Fibroblast of skin of abdomen (primary cell): Measurements from ENCODE around the gene ZNF562. TPM values are rescaled to one million over a fixed set of nuclear protein-coding genes. Genes with fewer than 3 reads are reported as not detected.
"Not testable (repeated sequence)": the region's sequence is repeated elsewhere in the genome, so short reads cannot be mapped to it uniquely, and the experiment has no call there.

Experiments used
- DNase-seq: peaks from one replicate; pipeline ENCODE4 v3.0.0-alpha.2; 2013
- polyA plus RNA-seq, 2 experiments: library from polyadenylated mRNA; unstranded; fragments of 120-200 nt; gene quantifications; one replicate each; pipeline ENCODE4 v1.2.1, GENCODE V29; 2013; ENCODE audit not compliant: insufficient read length in 2 of 2

ZNF562 gene
- polyA plus RNA-seq (2013, experiment 1 of 2; ENCODE audit: insufficient read length) = 8.7 TPM
- 7.3 TPM for polyA plus RNA-seq (2013, experiment 2 of 2; ENCODE audit: insufficient read length)

DNA sequence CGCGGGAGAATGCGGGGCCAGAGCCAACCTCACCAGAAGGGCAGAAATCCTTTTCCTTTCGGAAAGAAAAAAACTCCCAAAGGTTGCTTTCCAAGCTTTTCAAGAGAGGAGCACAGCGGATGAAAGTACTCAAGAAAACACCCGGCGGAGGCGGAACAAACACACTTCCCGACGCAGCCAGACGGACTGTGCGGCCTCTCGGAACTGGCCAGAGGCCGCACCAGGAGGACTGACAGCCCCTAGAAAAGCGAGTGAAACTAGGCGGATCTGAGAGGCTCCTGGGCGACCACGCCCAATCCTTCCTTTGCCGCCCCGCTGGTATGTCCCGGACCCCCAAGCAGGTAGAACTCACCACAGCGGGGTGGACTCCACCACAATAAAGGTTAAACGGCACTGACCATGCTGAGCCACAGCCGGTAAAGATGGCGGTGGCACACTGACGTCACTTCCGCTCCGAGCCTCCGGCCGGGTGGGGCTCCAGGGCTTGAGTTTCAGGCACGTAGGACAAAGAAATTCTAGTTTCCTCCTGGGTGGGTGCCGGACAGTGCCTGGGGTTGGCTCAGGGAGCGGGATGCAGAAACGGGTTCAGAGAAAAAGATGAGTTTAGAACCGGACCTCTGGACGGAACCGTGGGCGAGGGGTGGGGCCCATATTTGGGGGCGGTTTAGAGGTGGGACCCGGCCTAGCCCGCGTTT is at the start of gene ZNF562:
Gene ZNF562, minus strand, starts transcription at position 438 of the 695 bp plus-strand sequence. CDS start 14,356 bp downstream, outside the sequence.
- DNase-seq = peak; percentile 86

- no peak for DNase-seq
Measured at GRCh38 chr19:9724157-9724556, 49.3 kb upstream of the ZNF562 start.

GRCh38 chr19:9721861-9722260 is 47.0 kb upstream of the ZNF562 start:
- no peak for DNase-seq

GRCh38 chr19:9720541-9720940 is 45.6 kb upstream of the ZNF562 start:
- DNase-seq = no peak

- DNase-seq = no peak
Measured at GRCh38 chr19:9711815-9712214, 36.9 kb upstream of the ZNF562 start.

DNA sequence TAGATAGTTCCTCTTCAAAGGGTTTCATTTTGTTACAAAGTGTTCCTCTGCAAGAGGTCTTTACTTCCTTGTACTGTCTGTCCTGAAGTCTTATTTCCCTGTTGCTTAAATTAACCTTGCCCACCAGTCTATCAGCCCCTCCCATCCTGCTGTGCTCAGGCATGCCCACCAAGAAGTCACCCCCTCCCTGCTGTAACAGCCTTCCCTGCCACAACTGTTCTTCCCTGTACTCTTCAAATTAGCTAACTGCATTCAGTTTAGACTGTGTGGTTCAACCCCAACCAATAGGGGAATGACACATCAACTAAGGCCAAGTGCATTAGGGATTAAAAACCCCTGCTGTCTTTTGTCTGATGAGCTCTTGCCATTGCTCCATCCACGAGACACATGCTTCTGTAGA is 34.4 kb upstream of the ZNF562 start:
- DNase-seq = no peak

- DNase-seq = no peak
Measured at GRCh38 chr19:9705836-9706235, 30.9 kb upstream of the ZNF562 start.

GRCh38 chr19:9702186-9702585 is 27.3 kb upstream of the ZNF562 start:
- no peak for DNase-seq

GRCh38 chr19:9700229-9700981 is 25.5 kb upstream of the ZNF562 start:
- DNase-seq = no peak

DNA sequence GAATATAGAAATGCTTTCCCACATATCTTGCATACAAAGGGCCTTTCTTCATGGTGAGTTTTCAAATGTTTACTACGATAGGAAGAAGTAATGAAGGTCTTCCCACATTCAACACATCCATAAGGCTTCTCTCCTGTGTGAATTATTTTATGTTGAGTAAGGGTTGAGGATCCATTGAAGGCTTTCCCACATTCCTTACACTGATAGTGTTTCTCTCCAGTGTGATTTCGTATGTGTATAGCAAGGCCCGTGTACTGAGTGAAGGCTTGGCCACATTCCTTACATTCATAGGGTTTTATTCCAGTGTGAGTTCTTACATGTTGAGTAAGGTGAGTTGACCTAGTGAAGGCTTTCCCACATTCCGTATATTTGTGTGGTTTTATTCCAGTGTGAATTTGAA is 15.4 kb upstream of the ZNF562 start:
- DNase-seq = not testable (repeated sequence)

DNA sequence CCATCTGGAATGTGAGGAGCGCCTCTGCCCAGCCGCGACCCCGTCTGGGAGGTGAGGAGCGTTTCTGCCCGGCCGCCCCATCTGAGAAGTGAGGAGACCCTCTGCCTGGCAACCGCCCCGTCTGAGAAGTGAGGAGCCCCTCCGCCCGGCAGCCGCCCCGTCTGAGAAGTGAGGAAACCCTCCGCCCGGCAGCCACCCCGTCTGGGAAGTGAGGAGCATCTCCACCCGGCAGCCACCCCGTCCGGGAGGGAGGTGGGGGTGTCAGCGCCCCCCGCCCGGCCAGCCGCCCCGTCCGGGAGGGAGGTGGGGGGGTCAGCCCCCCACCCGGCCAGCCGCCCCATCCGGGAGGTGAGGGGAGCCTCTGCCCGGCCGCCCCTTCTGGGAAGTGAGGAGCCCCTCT is 5.1 kb upstream of the ZNF562 start:
- not testable (repeated sequence) for DNase-seq

DNA sequence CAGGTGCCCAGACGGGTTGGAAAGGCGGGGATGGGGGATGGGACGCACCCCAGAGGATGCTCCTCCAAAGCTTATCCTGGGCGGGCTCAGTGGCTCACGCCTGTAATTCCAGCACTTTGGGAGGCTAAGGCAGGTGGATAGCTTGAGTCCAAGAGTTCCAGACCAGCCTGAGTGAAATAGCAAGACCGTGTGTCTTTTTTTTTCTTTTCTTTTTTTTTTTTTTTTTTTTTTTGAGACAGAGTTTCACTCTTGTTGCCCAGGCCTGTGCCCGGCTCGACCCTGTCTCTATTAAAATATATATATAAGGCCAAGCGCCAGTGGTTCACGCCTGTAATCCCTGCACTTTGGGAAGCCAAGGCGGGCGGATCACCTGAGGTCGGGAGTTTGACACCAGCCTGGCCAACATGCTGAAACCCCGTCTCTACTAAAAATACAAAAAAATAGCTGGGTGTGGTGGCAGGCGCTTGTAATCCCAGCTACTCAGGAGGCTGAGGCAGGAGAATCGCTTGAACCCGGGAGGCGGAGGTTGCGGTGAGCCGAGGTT is 530 bp upstream of the ZNF562 start:
- DNase-seq = not testable (repeated sequence)

DNA sequence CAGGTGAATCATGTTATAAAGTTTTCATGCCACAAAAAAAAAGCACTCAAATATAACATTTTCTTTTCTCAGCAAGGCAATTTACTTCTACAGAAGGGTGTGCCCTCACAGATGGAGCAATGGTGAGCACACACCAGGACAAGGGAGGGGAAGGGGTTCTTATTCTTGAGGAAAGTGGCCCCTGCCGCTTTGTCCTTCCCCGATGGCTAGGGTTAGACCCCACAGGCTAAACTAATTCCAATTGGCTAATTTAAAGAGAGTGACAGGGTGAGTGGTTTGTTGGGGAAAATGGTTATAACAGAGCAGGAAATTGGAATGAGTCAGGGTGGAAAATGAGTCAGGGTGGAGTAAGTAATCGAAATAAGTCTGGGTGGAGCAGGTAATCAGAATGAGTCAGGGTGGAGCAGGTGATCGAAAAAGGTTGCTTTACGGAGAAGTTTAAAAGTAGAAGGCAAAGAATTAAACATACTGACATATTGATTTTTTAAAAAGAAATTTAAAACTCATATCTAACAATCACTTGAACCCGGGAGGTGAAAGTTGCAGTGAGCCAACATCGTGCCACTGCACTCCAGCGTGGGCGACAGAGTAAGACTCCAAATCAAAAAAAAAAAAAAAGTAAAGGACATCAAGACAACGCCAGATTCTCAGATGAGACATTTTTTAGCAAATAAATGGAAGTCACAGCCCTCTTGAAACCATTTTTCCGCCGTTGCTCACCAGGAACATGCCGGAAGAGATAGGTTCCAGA is 813 bp downstream of the ZNF562 start:
- DNase-seq = peak; percentile 2

- DNase-seq = no peak
Measured at GRCh38 chr19:9672893-9673292, 2.0 kb downstream of the ZNF562 start.

- no peak for DNase-seq
Measured at GRCh38 chr19:9671655-9672054, 3.2 kb downstream of the ZNF562 start.

DNA sequence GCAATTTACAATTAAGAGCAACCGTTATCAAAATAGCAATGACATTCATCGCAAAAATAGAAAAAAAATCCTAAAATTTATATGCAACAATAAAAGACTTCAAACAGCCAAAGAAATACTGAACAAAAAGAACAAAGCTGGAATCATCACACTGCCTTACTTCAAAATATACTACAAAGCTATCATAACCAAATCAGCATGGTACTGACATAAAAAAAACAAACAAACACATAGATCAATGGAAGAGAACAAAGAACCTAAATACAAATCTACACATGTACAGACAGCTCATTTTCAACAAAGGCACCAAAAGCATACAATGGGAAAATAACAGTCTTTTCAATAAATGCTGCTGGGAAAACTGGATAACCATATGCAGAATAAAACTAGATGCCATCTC is 6.4 kb downstream of the ZNF562 start:
- no peak for DNase-seq

GRCh38 chr19:9667898-9668297 is 7.0 kb downstream of the ZNF562 start:
- DNase-seq = no peak

GRCh38 chr19:9658769-9659168 is 16.1 kb downstream of the ZNF562 start:
- DNase-seq = no peak

DNA sequence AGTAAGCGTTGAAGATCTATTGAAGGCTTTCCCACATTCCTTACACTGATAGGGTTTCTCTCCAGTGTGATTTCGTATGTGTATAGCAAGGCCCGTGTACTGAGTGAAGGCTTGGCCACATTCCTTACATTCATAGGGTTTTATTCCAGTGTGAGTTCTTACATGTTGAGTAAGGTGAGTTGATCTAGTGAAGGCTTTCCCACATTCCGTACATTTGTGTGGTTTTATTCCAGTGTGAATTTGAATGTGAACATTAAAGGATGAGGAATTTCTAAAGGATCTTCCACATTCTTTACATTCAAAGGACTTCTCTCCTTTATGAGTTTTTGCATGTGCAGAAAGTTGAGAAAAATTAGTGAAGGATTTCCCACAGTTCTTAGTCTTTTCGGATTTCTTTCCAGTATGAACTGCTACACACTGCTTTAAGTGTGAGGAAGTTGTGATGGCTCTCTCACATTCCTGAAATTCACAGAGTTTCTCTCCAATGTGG is 21.8 kb downstream of the ZNF562 start:
- DNase-seq = not testable (repeated sequence)

- DNase-seq = not testable (repeated sequence)
Measured at GRCh38 chr19:9651464-9651863, 23.4 kb downstream of the ZNF562 start.

DNA sequence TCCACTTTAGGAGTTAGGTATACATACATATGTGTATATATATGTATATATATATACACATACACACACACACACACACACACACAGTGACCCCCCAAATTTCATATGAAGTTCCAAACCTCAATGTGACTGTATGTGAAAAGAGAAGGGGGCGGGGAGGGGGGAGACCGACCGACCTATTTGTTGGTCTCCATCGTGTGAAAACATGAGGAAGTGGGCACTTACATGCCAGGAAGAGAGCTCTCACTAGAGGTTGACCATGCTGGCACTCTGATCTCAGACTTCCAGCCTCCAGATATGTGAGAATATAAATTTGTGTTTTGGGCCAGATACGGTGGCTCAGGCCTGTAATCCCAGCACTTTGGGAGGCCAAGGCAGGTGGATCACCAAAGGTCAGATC is 24.6 kb downstream of the ZNF562 start:
- no peak for DNase-seq

DNA sequence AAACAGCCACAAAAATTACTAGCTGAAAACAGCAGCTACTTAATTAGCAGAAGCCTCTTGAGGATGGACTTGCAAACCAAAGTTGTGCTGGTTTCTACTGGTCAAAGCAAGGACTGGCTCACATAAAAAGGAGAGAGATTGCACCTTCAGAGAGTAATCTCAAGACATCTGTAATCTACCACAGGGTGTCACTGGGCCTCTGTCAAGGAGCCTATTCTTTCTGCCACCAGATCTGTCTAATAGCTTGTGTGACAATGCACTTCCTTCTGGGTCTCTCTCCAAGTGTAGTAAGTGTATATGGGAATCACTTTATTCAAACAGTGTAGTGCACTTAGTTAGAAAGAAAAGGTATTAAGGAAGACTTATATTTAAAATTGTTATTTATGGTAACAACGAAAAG is 29.4 kb downstream of the ZNF562 start:
- DNase-seq = no peak

GRCh38 chr19:9644472-9644871 is 30.4 kb downstream of the ZNF562 start:
- no peak for DNase-seq
